ENCODE results near the gene ZNF629. TPM values are rescaled to one million over a fixed set of nuclear protein-coding genes. Genes with fewer than 3 reads are reported as not detected.

ZNF629 gene
- total and polyA plus RNA-seq, 10 donors, result 1.3 to 13.9 (median 10.3) TPM

DNA sequence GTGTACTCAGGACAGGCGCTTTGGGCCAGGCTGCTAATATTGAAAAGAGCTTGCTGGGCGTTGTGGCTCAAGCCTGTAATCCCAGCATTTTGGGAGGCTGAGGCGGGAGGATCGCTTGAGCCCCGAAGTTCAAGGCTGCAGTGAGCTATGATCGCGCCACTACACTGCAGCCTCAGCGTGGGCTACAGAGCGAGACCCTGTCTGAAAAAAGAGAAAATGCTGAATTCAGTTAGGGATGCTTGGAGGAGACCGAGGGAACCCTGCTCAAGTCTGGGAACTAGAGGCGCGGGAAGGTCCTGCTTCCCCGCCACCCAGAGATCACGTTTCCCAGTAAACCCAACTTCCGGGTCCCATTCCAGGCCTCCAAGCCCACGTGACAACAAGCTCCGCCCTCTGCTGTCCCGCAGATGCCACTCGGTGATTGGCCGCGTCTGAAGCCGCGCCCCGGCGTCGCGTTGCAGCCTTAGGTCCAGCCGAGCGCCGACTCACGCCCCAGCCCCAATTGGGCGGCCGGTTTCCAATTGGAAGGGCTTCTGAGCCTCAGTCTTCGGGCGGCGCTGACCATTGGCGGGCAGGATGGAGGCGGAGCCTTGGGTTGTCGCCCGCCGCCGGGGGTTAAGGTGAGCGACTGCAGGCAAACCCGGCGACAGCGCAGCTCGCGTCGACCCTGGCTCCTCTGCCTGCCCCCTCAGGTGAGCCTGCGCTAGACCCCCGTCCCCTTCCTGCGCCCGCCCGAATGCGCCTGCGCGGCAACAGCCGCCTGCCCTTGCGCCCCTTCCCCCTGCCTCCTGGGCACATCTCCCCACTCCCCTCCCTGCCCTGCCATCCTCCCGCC is 39.0 kb downstream of the ZNF629 start, which contains the start of gene PHKG2:
Gene PHKG2, plus strand, starts transcription at position 627 of the 835 bp plus-strand sequence. CDS start 396 bp downstream, outside the sequence.
- no peaks in the 10 kb centered on the region for H3K27me3 ChIP-seq (replicated peaks in 1 of 7)
- H3K4me3 ChIP-seq, result peak within 1 kb of the TSS; percentile 65 to 94 (median 82)
- intact Hi-C loops (cut with DNase I; ENCODE audit: low total_unique reads), result no loop called here
- 3 to 4% (median 3%) methylated on average over 48 to 60 of the region's 60 CpGs for WGBS, 5 donors
- H3K4me1 ChIP-seq, result peaks cover 0 to 31% (median 22%) of the 10 kb centered on the region in 6 donors
- no peaks in the 10 kb centered on the region for H3K9me3 ChIP-seq
- DNase-seq, result peak; percentile 100
- H3K36me3 ChIP-seq, result peaks cover 0 to 52% (median 34%) of the 10 kb centered on the region in 6 donors
- TF ChIP-seq POLR2A (IDR thresholded peaks at IDR 0.05), result no peak
- TF ChIP-seq POLR2AphosphoS5 (IDR thresholded peaks at IDR 0.05), result peak; percentile 88 to 94 (median 89)
- TF ChIP-seq CTCF (IDR thresholded peaks at IDR 0.05 in 8 of 11, conservative IDR thresholded peaks at IDR 0.05 in 3 of 11), result peak in 4 of 11 experiments; percentile 24 to 44 (median 37)
- peak within 1 kb of the TSS; percentile 72 to 91 (median 82) for H3K27ac ChIP-seq

DNA sequence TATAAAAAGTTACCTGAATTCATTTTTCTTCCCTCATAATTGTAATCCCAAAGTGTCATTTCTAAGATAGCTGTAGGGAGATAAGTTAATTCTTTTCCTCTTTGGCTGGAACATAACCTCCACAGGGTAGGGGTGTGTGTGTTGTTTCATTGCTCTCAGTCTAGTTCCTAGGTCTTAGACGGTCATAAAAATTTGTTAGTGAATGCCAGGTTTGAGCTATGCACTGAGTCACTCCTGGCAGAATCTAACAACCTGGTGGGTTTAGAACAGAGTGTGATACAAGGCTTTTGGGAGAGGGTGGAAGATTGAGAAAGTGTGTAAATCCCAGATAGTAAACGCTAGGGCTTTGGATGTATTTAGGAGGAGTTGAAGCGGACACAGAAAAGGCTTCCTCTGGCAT is 39.7 kb downstream of the ZNF629 start:
- DNase-seq, result no peak
- peak overlapping the region in 5 of 8 donors; percentile 68 to 94 (median 86) for H3K4me3 ChIP-seq
- H3K27ac ChIP-seq, result peak overlapping the region; percentile 66 to 91 (median 82)
- H3K27me3 ChIP-seq (replicated peaks in 1 of 7), result no peaks in the 10 kb centered on the region
- WGBS, 5 donors, result 52 to 64% (median 59%) methylated on average over 3 of the region's 3 CpGs
- peaks cover 0 to 31% (median 22%) of the 10 kb centered on the region in 6 donors for H3K4me1 ChIP-seq
- intact Hi-C loops (cut with DNase I; ENCODE audit: low total_unique reads), result no loop called here
- H3K9me3 ChIP-seq, result no peaks in the 10 kb centered on the region
- H3K36me3 ChIP-seq, result peaks cover 0 to 52% (median 31%) of the 10 kb centered on the region in 6 donors
- TF ChIP-seq POLR2AphosphoS5 (IDR thresholded peaks at IDR 0.05) (no peak), POLR2A (IDR thresholded peaks at IDR 0.05) (no peak), CTCF (IDR thresholded peaks at IDR 0.05 in 8 of 11, conservative IDR thresholded peaks at IDR 0.05 in 3 of 11) (no peak)

DNA sequence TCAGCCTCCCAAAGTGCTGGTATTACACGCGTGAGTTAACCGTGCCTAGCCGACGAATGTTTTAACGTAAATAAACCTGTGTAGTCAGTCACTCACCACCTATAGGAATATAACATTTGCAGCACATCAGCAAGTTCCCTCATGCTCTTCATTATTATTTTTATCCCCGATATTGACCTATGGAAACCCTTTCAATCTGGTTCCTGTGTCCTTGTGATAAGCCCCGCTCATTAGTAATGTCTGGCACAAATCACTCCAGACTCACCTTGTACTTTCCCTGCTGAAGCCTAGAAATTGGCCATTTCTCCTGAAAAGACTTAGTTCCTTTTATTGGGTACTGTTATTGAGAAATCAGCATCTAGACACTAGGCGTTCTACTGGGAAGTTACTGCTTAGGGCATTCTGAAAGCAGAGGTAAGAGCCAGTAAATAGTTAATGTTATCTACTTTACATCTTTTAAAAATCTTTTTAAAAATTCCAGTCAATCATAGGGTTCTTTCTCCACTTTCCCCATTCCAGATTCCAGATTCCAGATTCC is 40.3 kb downstream of the ZNF629 start:
- no peak for TF ChIP-seq POLR2A (IDR thresholded peaks at IDR 0.05)
- peak in 1 of 3 donors; percentile 63 for TF ChIP-seq POLR2AphosphoS5 (IDR thresholded peaks at IDR 0.05)
- no peak for TF ChIP-seq CTCF (IDR thresholded peaks at IDR 0.05 in 8 of 11, conservative IDR thresholded peaks at IDR 0.05 in 3 of 11)
- WGBS, 5 donors, result 69 to 84% (median 80%) methylated on average over 9 of the region's 9 CpGs
- H3K9me3 ChIP-seq, result no peaks in the 10 kb centered on the region
- no peak for DNase-seq
- peak overlapping the region; percentile 17 to 91 (median 82) for H3K27ac ChIP-seq
- no peak overlapping the region for H3K4me3 ChIP-seq
- peaks cover 0 to 31% (median 22%) of the 10 kb centered on the region in 6 donors for H3K4me1 ChIP-seq
- peaks cover 0 to 52% (median 26%) of the 10 kb centered on the region in 6 donors for H3K36me3 ChIP-seq
- intact Hi-C loops (cut with DNase I; ENCODE audit: low total_unique reads), result no loop called here
- no peaks in the 10 kb centered on the region for H3K27me3 ChIP-seq (replicated peaks in 1 of 7)

- intact Hi-C loops (cut with DNase I; ENCODE audit: low total_unique reads), result no loop called here
- TF ChIP-seq CTCF (IDR thresholded peaks at IDR 0.05 in 8 of 11, conservative IDR thresholded peaks at IDR 0.05 in 3 of 11) (no peak), POLR2A (IDR thresholded peaks at IDR 0.05) (no peak), POLR2AphosphoS5 (IDR thresholded peaks at IDR 0.05) (no peak)
- no peak for DNase-seq
- Histone ChIP-seq H3K4me1 (peaks cover 0 to 43% (median 31%) of the 10 kb centered on the region in 6 donors), H3K4me3 (no peak overlapping the region), H3K27ac (peak overlapping the region in 2 of 8 donors; percentile 21 to 91), H3K9me3 (no peaks in the 10 kb centered on the region), H3K27me3 (replicated peaks in 1 of 7) (no peaks in the 10 kb centered on the region), H3K36me3 (peaks cover 0 to 54% (median 18%) of the 10 kb centered on the region in 6 donors)
- 82 to 94% (median 85%) methylated on average over 2 of the region's 2 CpGs for WGBS, 5 donors
Measured at GRCh38 chr16:30745082-30745481, 41.9 kb downstream of the ZNF629 start.
